Upper lobe of left lung (tissue), 4 donors: Measurements from ENCODE around the gene MEGF11.
A peak's percentile ranks its signal among the peaks of the same experiment; 100 is the strongest.

ENCODE experiments used
- POLR2A ChIP-seq, 4 donors: fragments of 450-650 bp; IDR thresholded peaks; one replicate each; pipeline ENCODE4 v1.5.1; 2016 to 2017; ENCODE audit warnings: antibody characterized with exemption in 4 of 4, mild to moderate bottlenecking in 2 of 4
- TF ChIP-seq, protein P1 (sequence below), 6 experiments: fragments of 450-650 bp in 4 of 6; fragments of 200-600 bp in 2 of 6; sonication (generic) in 2 of 6; IDR thresholded peaks; one replicate each; pipeline ENCODE4 v1.5.1; 2016 to 2019; ENCODE audit warnings: antibody characterized with exemption in 6 of 6

DNA sequence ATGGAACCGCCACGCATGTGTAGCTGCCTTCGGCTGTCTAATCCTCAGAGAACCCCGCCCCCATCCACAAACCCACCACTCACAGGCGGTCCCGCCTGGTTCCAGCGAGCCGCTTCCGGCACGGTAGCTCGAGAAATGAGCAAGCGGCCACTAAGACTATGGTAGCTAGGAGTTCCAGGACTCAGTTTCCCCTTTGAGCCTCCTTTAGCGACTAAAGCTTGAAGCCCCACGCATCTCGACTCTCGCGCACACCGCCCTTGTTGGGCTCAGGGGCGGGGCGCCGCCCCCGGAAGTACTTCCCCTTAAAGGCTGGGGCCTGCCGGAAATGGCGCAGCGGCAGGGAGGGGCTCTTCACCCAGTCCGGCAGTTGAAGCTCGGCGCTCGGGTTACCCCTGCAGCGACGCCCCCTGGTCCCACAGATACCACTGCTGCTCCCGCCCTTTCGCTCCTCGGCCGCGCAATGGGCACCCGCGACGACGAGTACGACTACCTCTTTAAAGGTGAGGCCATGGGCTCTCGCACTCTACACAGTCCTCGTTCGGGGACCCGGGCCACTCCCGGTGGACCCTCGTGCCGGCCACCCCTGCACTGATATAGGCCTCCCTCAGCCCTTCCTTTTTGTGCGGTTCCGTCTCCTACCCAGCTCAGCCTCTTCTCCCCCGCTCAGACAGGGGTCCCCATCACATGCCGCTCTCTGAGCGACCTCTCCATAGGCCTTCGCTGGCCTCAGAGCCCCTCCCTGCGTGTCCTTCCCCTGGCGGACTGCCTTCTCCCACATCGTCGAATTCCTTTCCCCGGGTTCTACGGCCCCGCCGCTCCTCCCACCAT lies 384.2 kb downstream of the MEGF11 start, which contains the start of gene RAB11A:
- TF ChIP-seq, protein P1, sequence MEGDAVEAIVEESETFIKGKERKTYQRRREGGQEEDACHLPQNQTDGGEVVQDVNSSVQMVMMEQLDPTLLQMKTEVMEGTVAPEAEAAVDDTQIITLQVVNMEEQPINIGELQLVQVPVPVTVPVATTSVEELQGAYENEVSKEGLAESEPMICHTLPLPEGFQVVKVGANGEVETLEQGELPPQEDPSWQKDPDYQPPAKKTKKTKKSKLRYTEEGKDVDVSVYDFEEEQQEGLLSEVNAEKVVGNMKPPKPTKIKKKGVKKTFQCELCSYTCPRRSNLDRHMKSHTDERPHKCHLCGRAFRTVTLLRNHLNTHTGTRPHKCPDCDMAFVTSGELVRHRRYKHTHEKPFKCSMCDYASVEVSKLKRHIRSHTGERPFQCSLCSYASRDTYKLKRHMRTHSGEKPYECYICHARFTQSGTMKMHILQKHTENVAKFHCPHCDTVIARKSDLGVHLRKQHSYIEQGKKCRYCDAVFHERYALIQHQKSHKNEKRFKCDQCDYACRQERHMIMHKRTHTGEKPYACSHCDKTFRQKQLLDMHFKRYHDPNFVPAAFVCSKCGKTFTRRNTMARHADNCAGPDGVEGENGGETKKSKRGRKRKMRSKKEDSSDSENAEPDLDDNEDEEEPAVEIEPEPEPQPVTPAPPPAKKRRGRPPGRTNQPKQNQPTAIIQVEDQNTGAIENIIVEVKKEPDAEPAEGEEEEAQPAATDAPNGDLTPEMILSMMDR (IDR thresholded peaks at IDR 0.05) = peak in 5 of 6 experiments; percentile 34 to 65 (median 44)
- peak; percentile 5 to 97 (median 90) for TF ChIP-seq POLR2A (IDR thresholded peaks at IDR 0.05)
